OCI-LY7 (cell line): ENCODE data around the gene KIF13A. TPM values are rescaled to one million over a fixed set of nuclear protein-coding genes. Genes with fewer than 3 reads are reported as not detected.

Experiments used
- BruUV-seq: library from RNA; stranded (reverse); fragments of 400-500 nt; replicated peaks from 2 replicates; lab custom pipeline; 2021; lab: Mats Ljungman, UMichigan
- CTCF ChIA-PET: fragments of 300-600 bp; sonication (Branson Sonifier 250); formaldehyde crosslinking; loops from one replicate; lab custom pipeline; 2022; ENCODE audit warnings: antibody characterized with exemption; ENCODE audit not compliant: unreplicated experiment; lab: Charles Lee
- POLR2A ChIA-PET: fragments of 300-600 bp; sonication (Branson Sonifier 250); formaldehyde crosslinking; loops from one replicate; lab custom pipeline; 2022; ENCODE audit warnings: antibody characterized with exemption; lab: Charles Lee
- DNase-seq: peaks from one replicate; pipeline ENCODE4 v3.0.0-alpha.2; 2015; ENCODE audit warnings: low spot score
- H2AFZ ChIP-seq: fragments of 200-600 bp; sonication (generic), shearing (Covaris generic); 2 replicates; pipeline ENCODE4 v1.6.1; 2014; ENCODE audit warnings: mild to moderate bottlenecking, antibody characterized with exemption, low read length, moderate library complexity
- H3K27ac ChIP-seq: fragments of 200-600 bp; sonication (generic); 2 replicates; pipeline ENCODE4 v1.5.1; 2014; ENCODE audit warnings: mixed run types, low read depth, mild to moderate bottlenecking, moderate library complexity, low read length, inconsistent platforms; ENCODE audit not compliant: poor library complexity, severe bottlenecking
- H3K36me3 ChIP-seq: fragments of 200-600 bp; sonication (generic); 2 replicates; pipeline ENCODE4 v1.6.1; 2014; ENCODE audit warnings: mild to moderate bottlenecking, antibody characterized with exemption, low read length, moderate library complexity, mixed read lengths; ENCODE audit not compliant: insufficient read depth
- H3K4me1 ChIP-seq: fragments of 200-600 bp; sonication (generic); 2 replicates; pipeline ENCODE4 v1.5.1; 2014; ENCODE audit warnings: mild to moderate bottlenecking, low read length; ENCODE audit not compliant: insufficient read depth, poor library complexity, severe bottlenecking
- H3K4me2 ChIP-seq: fragments of 200-600 bp; sonication (generic); 2 replicates; pipeline ENCODE4 v1.6.1; 2014; ENCODE audit warnings: mild to moderate bottlenecking, low read length
- H3K4me3 ChIP-seq: fragments of 200-600 bp; sonication (generic); 2 replicates; pipeline ENCODE4 v1.5.1; 2014; ENCODE audit warnings: mild to moderate bottlenecking, low read depth, low read length; ENCODE audit not compliant: poor library complexity, severe bottlenecking
- H3K79me2 ChIP-seq: fragments of 200-600 bp; sonication (generic); 2 replicates; pipeline ENCODE4 v1.6.1; 2016; ENCODE audit warnings: low read depth, mild to moderate bottlenecking, low read length, moderate library complexity, mixed read lengths; ENCODE audit not compliant: insufficient read depth
- H3K9me2 ChIP-seq: fragments of 200-600 bp; sonication (generic); 2 replicates; pipeline ENCODE4 v1.6.1; 2016; ENCODE audit warnings: mild to moderate bottlenecking, low read length, mixed read lengths; ENCODE audit not compliant: insufficient read depth
- H3K9me3 ChIP-seq: fragments of 200-600 bp; sonication (generic); 2 replicates; pipeline ENCODE4 v1.6.1; 2014; ENCODE audit warnings: mild to moderate bottlenecking, mixed run types, low read length, mixed read lengths
- H4K20me1 ChIP-seq: fragments of 200-600 bp; sonication (generic); 2 replicates; pipeline ENCODE4 v1.6.1; 2014; ENCODE audit warnings: mild to moderate bottlenecking, antibody characterized with exemption, low read length, moderate library complexity, mixed read lengths; ENCODE audit not compliant: insufficient read depth
- EZH2phosphoT487 ChIP-seq: fragments of 200-600 bp; sonication (generic); IDR thresholded peaks from 2 replicates; pipeline ENCODE4 v1.6.1; 2018; ENCODE audit warnings: low read depth, borderline replicate concordance, mild to moderate bottlenecking, mixed run types, antibody characterized with exemption, low read length, moderate library complexity, mixed read lengths
- intact Hi-C: fragments of 100-400 bp; cut with micrococcal nuclease; formaldehyde crosslinking; loops from one replicate; pipeline ENCODE4 v1.10.0; 2022; ENCODE audit not compliant: unreplicated experiment
- total RNA-seq, 2 experiments: library from RNA; depleted of rRNA in 1 of 2; stranded (reverse); fragments of >200 nt in 1 of 2; shearing (Covaris generic) in 1 of 2; gene quantifications; 2 replicates each; pipeline ENCODE4 v1.2.3, GENCODE V29; 2014 to 2022
- TF ChIP-seq, protein P1 (sequence below): fragments of 200-600 bp; sonication (generic); conservative IDR thresholded peaks from 2 replicates; pipeline ENCODE4 v1.5.1; 2014; ENCODE audit warnings: mild to moderate bottlenecking, antibody characterized with exemption, low read length, moderate library complexity, mixed read lengths

The KIF13A gene
- total RNA-seq, 2 experiments from 2014 or later, result 1.5 TPM; not detected in 1

DNA sequence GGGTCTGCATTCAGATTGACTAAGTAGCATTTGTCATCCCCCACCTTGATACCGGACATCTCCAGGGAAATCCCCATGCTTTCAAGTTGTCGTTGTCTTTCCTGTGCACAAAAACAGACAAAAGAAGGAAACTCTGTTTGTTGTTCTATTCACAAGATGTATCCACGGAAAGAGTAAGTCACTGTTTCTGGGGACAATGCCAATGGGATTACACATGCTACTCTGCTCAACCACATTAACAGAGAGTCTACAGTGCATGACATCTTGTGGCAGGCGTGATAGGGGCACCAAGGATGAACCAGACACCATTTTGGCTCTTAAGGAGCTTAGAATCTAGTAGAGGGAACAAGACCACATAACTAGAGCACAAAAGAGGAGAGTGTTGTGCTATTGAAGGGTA lies 156.3 kb downstream of the KIF13A start:
- POLR2A ChIA-PET, result no interaction called here
- Histone ChIP-seq H3K36me3 (no peaks in the 10 kb centered on the region), H3K27ac (no peak overlapping the region), H3K4me1 (no peaks in the 10 kb centered on the region), H2AFZ (no peak overlapping the region), H3K9me2 (no peaks in the 10 kb centered on the region), H3K79me2 (no peaks in the 10 kb centered on the region), H3K9me3 (no peaks in the 10 kb centered on the region), H4K20me1 (no peaks in the 10 kb centered on the region), H3K4me2 (no peak overlapping the region), H3K4me3 (no peak overlapping the region)
- no TSS peak for BruUV-seq
- no peak for TF ChIP-seq EZH2phosphoT487
- TF ChIP-seq, protein P1, sequence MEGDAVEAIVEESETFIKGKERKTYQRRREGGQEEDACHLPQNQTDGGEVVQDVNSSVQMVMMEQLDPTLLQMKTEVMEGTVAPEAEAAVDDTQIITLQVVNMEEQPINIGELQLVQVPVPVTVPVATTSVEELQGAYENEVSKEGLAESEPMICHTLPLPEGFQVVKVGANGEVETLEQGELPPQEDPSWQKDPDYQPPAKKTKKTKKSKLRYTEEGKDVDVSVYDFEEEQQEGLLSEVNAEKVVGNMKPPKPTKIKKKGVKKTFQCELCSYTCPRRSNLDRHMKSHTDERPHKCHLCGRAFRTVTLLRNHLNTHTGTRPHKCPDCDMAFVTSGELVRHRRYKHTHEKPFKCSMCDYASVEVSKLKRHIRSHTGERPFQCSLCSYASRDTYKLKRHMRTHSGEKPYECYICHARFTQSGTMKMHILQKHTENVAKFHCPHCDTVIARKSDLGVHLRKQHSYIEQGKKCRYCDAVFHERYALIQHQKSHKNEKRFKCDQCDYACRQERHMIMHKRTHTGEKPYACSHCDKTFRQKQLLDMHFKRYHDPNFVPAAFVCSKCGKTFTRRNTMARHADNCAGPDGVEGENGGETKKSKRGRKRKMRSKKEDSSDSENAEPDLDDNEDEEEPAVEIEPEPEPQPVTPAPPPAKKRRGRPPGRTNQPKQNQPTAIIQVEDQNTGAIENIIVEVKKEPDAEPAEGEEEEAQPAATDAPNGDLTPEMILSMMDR, result no peak
- no peak for DNase-seq
- intact Hi-C loops, result no loop called here
- CTCF ChIA-PET, result no interaction called here

DNA sequence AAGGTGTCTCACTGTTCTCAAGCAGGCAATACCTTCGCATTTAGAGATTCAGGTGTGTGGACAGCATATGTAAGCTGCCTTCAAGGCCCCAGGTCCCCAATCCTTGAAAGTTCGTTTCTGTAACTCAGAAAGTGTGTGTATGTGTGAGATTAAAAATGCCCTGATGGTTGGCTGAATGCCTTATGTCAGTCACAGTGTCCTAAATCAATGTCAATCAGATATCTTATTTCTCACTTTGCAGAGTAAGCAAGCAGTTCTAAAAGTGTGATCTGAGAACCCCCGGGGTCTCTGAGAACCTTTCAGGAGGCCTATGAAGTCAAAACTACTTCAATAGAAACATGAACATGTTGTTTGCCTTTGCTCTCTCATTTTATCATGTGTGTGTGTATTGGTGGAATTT lies 157.5 kb downstream of the KIF13A start:
- no peaks in the 10 kb centered on the region for H3K9me3 ChIP-seq
- no peaks in the 10 kb centered on the region for H4K20me1 ChIP-seq
- no peak overlapping the region for H2AFZ ChIP-seq
- no peak overlapping the region for H3K4me2 ChIP-seq
- H3K4me1 ChIP-seq, result no peaks in the 10 kb centered on the region
- no peaks in the 10 kb centered on the region for H3K36me3 ChIP-seq
- H3K4me3 ChIP-seq, result no peak overlapping the region
- no peaks in the 10 kb centered on the region for H3K79me2 ChIP-seq
- intact Hi-C loops, result no loop called here
- BruUV-seq, result no TSS peak
- DNase-seq, result no peak
- TF ChIP-seq, protein P1, result no peak
- TF ChIP-seq EZH2phosphoT487, result no peak
- CTCF ChIA-PET, result no interaction called here
- H3K27ac ChIP-seq, result no peak overlapping the region
- POLR2A ChIA-PET, result no interaction called here
- no peaks in the 10 kb centered on the region for H3K9me2 ChIP-seq

DNA sequence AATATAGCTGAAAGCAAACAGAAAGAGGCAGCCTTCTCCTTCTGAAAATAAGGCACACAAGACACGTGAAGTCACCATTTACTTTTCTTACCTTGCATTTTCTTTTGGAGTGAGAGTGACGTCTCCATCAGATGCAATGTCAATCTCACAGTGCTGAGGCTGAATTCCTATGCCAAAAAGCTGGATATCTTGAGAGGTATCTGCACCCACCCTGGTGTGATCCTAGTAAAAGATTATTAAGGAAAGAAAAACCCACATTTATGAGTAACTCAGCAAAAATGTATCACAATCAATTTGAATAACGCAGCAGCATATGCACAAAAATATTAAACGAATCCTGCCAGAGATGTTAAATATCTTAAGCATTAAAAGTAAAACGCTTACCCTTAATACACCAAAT lies 159.3 kb downstream of the KIF13A start:
- H3K9me3 ChIP-seq, result no peaks in the 10 kb centered on the region
- no peaks in the 10 kb centered on the region for H3K36me3 ChIP-seq
- intact Hi-C loops, result no loop called here
- no peak overlapping the region for H3K4me3 ChIP-seq
- no peak for DNase-seq
- no peaks in the 10 kb centered on the region for H4K20me1 ChIP-seq
- no peak for TF ChIP-seq EZH2phosphoT487
- TF ChIP-seq, protein P1, result no peak
- H3K27ac ChIP-seq, result no peak overlapping the region
- no peaks in the 10 kb centered on the region for H3K9me2 ChIP-seq
- ChIA-PET CTCF (no interaction called here), POLR2A (no interaction called here)
- no peaks in the 10 kb centered on the region for H3K79me2 ChIP-seq
- H3K4me2 ChIP-seq, result no peak overlapping the region
- H3K4me1 ChIP-seq, result no peaks in the 10 kb centered on the region
- H2AFZ ChIP-seq, result no peak overlapping the region
- BruUV-seq, result no TSS peak
